ENCODE results near the gene G6PC3.
"Not testable (repeated sequence)": the region's sequence is repeated elsewhere in the genome, so short reads cannot be mapped to it uniquely, and the experiment has no call there.

Gene G6PC3

GRCh38 chr17:44084131-44084538 is 13.6 kb downstream of the G6PC3 start:
- DNase-seq, result peak in 1 of 2 experiments; percentile 22

GRCh38 chr17:44084921-44085320 is 14.4 kb downstream of the G6PC3 start:
- DNase-seq, result no peak

- no peak for DNase-seq
These were observed 15.4 kb downstream of the G6PC3 start for GRCh38 chr17:44085908-44086307.

- peak; percentile 66 to 83 for DNase-seq
These were observed 16.1 kb downstream of the G6PC3 start for GRCh38 chr17:44086364-44087311.

GRCh38 chr17:44087319-44087718 is 16.8 kb downstream of the G6PC3 start:
- DNase-seq, result no peak

- DNase-seq, result no peak
These were observed 17.7 kb downstream of the G6PC3 start for GRCh38 chr17:44088254-44088653.

GRCh38 chr17:44091200-44091997 is 20.9 kb downstream of the G6PC3 start:
- no peak for DNase-seq

- no peak for DNase-seq
These were observed 21.5 kb downstream of the G6PC3 start for GRCh38 chr17:44092051-44092450.

GRCh38 chr17:44093231-44093900 is 22.8 kb downstream of the G6PC3 start:
- DNase-seq, result no peak

- DNase-seq, result no peak
These were observed 24.3 kb downstream of the G6PC3 start for GRCh38 chr17:44094701-44095387.

- no peak for DNase-seq
These were observed 24.8 kb downstream of the G6PC3 start for GRCh38 chr17:44095388-44095646.

- peak; percentile 74 to 90 for DNase-seq
These were observed 25.3 kb downstream of the G6PC3 start for GRCh38 chr17:44095647-44096496.

GRCh38 chr17:44097110-44097958 is 26.8 kb downstream of the G6PC3 start:
- DNase-seq, result no peak

GRCh38 chr17:44101858-44102257 is 31.3 kb downstream of the G6PC3 start:
- not testable (repeated sequence) for DNase-seq

GRCh38 chr17:44102849-44103622 is 32.5 kb downstream of the G6PC3 start:
- DNase-seq, result no peak

- DNase-seq, result peak; percentile 36 to 53
These were observed 34.9 kb downstream of the G6PC3 start for GRCh38 chr17:44105483-44105882.

- DNase-seq, result no peak
These were observed 35.4 kb downstream of the G6PC3 start for GRCh38 chr17:44105941-44106340.

GRCh38 chr17:44106801-44107200 is 36.3 kb downstream of the G6PC3 start:
- DNase-seq, result no peak

- peak in 1 of 2 experiments; percentile 24 for DNase-seq
These were observed 38.1 kb downstream of the G6PC3 start for GRCh38 chr17:44108440-44109311.

All from SHP77 (cell line).